Thoracic aorta (tissue), 2 donors: ENCODE measurements around the gene CCDC6. TPM values are rescaled to one million over a fixed set of nuclear protein-coding genes. Genes with fewer than 3 reads are reported as not detected.

Experiments
- ATAC-seq: fragments of 150-250 bp; one replicate; pipeline ENCODE4 v1.8.0; 2017; ENCODE audit warnings: low read depth; ENCODE audit not compliant: insufficient number of reproducible peaks, low FRiP score
- DNase-seq: peaks from one replicate; pipeline ENCODE4 v3.0.0-alpha.2; 2020; ENCODE audit warnings: low spot score
- H3K27ac ChIP-seq, 2 donors: fragments of 200-600 bp; sonication (generic); 1 replicate in 1 of 2; 2 replicates in 1 of 2; pipeline ENCODE4 v1.5.1; 2016; ENCODE audit warnings: mild to moderate bottlenecking in 2 of 2, moderate library complexity in 2 of 2
- H3K27me3 ChIP-seq: fragments of 200-600 bp; sonication (generic); replicated peaks from 2 replicates; pipeline ENCODE4 v1.6.0; 2016; ENCODE audit warnings: mild to moderate bottlenecking; ENCODE audit not compliant: insufficient read depth
- H3K36me3 ChIP-seq: fragments of 200-600 bp; sonication (generic); one replicate; pipeline ENCODE4 v1.5.1; 2016
- H3K4me1 ChIP-seq, 2 donors: fragments of 200-600 bp; sonication (generic); 1 replicate in 1 of 2; 2 replicates in 1 of 2; pipeline versions ENCODE4 v1.5.1 to v1.6.0; 2016; ENCODE audit warnings: low read depth in 2 of 2, mild to moderate bottlenecking in 1 of 2; ENCODE audit not compliant: control insufficient read depth in 1 of 2
- H3K4me3 ChIP-seq: fragments of 200-600 bp; sonication (generic); 2 replicates; pipeline ENCODE4 v1.5.1; 2016; ENCODE audit warnings: mild to moderate bottlenecking
- H3K9me3 ChIP-seq: fragments of 200-600 bp; sonication (generic); 2 replicates; pipeline ENCODE4 v1.5.1; 2016
- total RNA-seq, 2 donors: library from RNA; depleted of rRNA; stranded (reverse); fragments of >200 nt; gene quantifications; one replicate each; pipeline versions ENCODE4 v1.1.0 to v1.2.3, GENCODE V29; 2016
- TF ChIP-seq, protein P1 (sequence below): fragments of 200-600 bp; sonication (generic); IDR thresholded peaks from one replicate; pipeline ENCODE4 v1.5.1; 2019; ENCODE audit warnings: antibody characterized with exemption

The CCDC6 gene
- total RNA-seq, 2 donors from 2014 or later = 69.3 to 70.9 TPM

DNA sequence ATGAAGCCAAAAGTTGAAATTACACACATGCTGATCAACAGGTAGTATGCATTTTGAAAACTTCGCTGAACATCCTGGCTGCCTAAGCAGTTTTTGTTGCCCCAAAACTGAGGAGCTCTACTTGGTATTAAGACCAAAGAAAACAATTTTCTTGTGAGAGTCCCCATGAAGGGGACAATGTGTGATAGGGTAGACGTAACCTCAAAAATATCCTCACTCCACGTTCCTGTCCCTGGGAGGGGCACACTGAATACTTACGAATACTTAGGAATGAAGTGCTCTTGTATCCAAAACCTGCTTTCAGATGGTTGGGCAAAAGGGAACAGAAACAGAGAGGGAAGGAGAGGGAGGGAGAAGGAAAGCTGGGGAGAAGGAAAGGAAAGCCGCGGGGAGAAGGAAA lies 24.7 kb downstream of the CCDC6 start:
- H3K9me3 ChIP-seq = no peaks in the 10 kb centered on the region
- peak overlapping the region in 1 of 2 donors; percentile 29 for H3K27ac ChIP-seq
- TF ChIP-seq, protein P1, sequence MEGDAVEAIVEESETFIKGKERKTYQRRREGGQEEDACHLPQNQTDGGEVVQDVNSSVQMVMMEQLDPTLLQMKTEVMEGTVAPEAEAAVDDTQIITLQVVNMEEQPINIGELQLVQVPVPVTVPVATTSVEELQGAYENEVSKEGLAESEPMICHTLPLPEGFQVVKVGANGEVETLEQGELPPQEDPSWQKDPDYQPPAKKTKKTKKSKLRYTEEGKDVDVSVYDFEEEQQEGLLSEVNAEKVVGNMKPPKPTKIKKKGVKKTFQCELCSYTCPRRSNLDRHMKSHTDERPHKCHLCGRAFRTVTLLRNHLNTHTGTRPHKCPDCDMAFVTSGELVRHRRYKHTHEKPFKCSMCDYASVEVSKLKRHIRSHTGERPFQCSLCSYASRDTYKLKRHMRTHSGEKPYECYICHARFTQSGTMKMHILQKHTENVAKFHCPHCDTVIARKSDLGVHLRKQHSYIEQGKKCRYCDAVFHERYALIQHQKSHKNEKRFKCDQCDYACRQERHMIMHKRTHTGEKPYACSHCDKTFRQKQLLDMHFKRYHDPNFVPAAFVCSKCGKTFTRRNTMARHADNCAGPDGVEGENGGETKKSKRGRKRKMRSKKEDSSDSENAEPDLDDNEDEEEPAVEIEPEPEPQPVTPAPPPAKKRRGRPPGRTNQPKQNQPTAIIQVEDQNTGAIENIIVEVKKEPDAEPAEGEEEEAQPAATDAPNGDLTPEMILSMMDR = no peak
- ATAC-seq (no peak), DNase-seq (no peak)
- no peaks in the 10 kb centered on the region for H3K27me3 ChIP-seq
- H3K36me3 ChIP-seq = no peaks in the 10 kb centered on the region
- no peak overlapping the region for H3K4me3 ChIP-seq
- peaks cover 45 to 82% of the 10 kb centered on the region in 2 donors for H3K4me1 ChIP-seq

- H3K4me1 ChIP-seq = peaks cover 40 to 77% of the 10 kb centered on the region in 2 donors
- H3K27ac ChIP-seq = peak overlapping the region in 1 of 2 donors; percentile 29
- DNase-seq (no peak), ATAC-seq (no peak)
- H3K27me3 ChIP-seq = no peaks in the 10 kb centered on the region
- H3K9me3 ChIP-seq = no peaks in the 10 kb centered on the region
- H3K4me3 ChIP-seq = no peak overlapping the region
- TF ChIP-seq, protein P1 = no peak
- H3K36me3 ChIP-seq = no peaks in the 10 kb centered on the region
Measured at GRCh38 chr10:59880971-59881510, 25.3 kb downstream of the CCDC6 start.

GRCh38 chr10:59880019-59880717 lies 26.2 kb downstream of the CCDC6 start:
- peak overlapping the region in 1 of 2 donors; percentile 23 for H3K27ac ChIP-seq

GRCh38 chr10:59879363-59879913 lies 26.9 kb downstream of the CCDC6 start:
- Histone ChIP-seq H3K4me1 (peaks cover 35 to 64% of the 10 kb centered on the region in 2 donors), H3K27me3 (no peaks in the 10 kb centered on the region), H3K4me3 (no peak overlapping the region), H3K36me3 (no peaks in the 10 kb centered on the region), H3K9me3 (no peaks in the 10 kb centered on the region), H3K27ac (peak overlapping the region in 1 of 2 donors; percentile 23)
- TF ChIP-seq, protein P1 = no peak
- no peak for DNase-seq
- no peak for ATAC-seq

More at GRCh38 chr10:59880019-59880717, 26.2 kb downstream of the CCDC6 start:
- no peak overlapping the region for H3K4me3 ChIP-seq
- H3K27me3 ChIP-seq = no peaks in the 10 kb centered on the region
- no peaks in the 10 kb centered on the region for H3K36me3 ChIP-seq
- DNase-seq (no peak), ATAC-seq (no peak)
- H3K4me1 ChIP-seq = peaks cover 36 to 70% of the 10 kb centered on the region in 2 donors
- TF ChIP-seq, protein P1 = no peak
- no peaks in the 10 kb centered on the region for H3K9me3 ChIP-seq

DNA sequence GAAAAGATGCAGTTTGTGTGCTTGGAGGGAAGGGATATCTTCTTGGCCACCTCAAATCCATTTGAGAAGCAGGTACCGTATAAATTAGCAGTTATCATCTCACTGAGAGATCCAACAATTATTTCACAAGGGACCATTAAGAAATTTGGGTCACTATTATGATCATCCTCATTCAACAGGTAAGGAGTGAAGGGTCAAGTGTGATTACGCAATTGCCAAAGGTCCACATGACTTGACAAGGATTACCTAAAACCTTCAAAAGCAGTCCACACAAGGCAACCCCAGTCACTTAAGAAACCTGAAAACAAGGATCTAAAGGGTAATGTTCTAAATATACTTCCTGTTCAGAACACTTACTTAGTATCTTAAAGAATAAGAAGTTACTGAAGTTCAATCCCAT lies 27.4 kb downstream of the CCDC6 start:
- Histone ChIP-seq H3K27ac (peak overlapping the region in 1 of 2 donors; percentile 67), H3K36me3 (no peaks in the 10 kb centered on the region), H3K4me1 (peaks cover 37 to 64% of the 10 kb centered on the region in 2 donors), H3K27me3 (no peaks in the 10 kb centered on the region), H3K4me3 (no peak overlapping the region), H3K9me3 (no peaks in the 10 kb centered on the region)
- TF ChIP-seq, protein P1 = no peak
- DNase-seq (no peak), ATAC-seq (no peak)
